ENCODE data around the gene CD79B. TPM values are rescaled to one million over a fixed set of nuclear protein-coding genes. Genes with fewer than 3 reads are reported as not detected.
"Not testable (repeated sequence)": the region's sequence is repeated elsewhere in the genome, so short reads cannot be mapped to it uniquely, and the experiment has no call there.

The CD79B gene
- total RNA-seq, 1 donor, result not detected

DNA sequence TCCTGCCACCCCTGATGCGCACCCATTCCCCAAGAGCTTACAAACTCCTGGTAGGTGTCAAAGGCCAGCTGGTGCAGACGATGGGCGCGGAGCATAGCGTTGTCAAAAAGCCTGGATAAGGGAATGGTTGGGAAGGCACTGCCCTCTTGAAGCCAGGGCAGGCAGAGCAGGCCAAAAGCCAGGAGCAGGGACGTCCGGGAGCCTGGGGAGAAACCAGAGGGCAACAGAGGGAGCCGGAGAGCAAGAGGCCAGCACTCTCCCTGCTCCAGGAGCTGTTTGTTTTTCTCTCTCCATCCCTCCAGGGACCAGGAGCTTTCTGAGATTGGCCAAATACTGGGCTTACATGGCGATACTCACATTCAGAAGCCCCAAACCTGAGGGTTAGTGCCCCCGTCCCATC is 13.8 kb downstream of the CD79B start:
- DNase-seq (ENCODE audit: low read depth), result no peak
- no peak for TF ChIP-seq CTCF (IDR thresholded peaks at IDR 0.05; ENCODE audit: insufficient read depth, low read length)

DNA sequence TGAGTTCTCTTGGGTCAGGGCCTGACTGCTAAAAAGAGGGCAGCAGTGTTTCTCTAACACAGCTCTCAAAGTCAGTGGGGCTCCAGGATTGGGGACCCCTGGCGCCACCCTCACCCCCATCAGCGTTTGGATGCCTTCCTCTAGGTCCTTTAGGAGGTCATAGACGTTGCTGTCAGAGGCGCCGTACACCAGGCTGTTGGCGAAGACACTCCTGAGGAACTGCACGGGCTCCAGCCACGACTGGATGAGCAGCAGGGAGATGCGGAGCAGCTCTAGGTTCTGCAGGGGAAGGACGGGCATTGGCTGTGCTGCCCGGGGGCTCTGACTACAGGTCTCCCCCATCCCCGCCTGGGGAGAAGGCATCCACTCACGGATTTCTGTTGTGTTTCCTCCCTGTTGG is 14.5 kb downstream of the CD79B start:
- H3K4me3 ChIP-seq (ENCODE audit: low read depth, low read length), result no peak overlapping the region

More for the DNA sequence above, 13.8 kb downstream of the CD79B start:
- H3K4me3 ChIP-seq (ENCODE audit: low read depth, low read length), result no peak overlapping the region

DNA sequence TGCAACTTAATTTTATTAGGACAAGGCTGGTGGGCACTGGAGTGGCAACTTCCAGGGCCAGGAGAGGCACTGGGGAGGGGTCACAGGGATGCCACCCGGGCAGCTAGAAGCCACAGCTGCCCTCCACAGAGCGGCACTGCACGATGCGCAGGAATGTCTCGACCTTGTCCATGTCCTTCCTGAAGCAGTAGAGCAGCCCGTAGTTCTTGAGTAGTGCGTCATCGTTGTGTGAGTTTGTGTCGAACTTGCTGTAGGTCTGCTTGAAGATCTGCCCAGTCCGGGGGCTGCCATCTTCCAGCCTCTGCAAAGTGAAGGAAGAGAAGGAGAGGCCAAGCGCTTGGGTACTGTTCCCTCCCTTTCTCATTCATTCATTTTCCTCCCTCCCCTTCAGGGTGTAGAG is 14.9 kb downstream of the CD79B start:
- not testable (repeated sequence) for DNase-seq (ENCODE audit: low read depth); H3K4me3 ChIP-seq (ENCODE audit: low read depth, low read length)

More for the DNA sequence above, 14.5 kb downstream of the CD79B start:
- DNase-seq (ENCODE audit: low read depth), result no peak
- no peak for TF ChIP-seq CTCF (IDR thresholded peaks at IDR 0.05; ENCODE audit: insufficient read depth, low read length)

GRCh38 chr17:63916566-63917185 is 15.5 kb downstream of the CD79B start:
- no peak for DNase-seq (ENCODE audit: low read depth)
- no peak for TF ChIP-seq CTCF (IDR thresholded peaks at IDR 0.05; ENCODE audit: insufficient read depth, low read length)

GRCh38 chr17:63915753-63916152 is 16.4 kb downstream of the CD79B start:
- not testable (repeated sequence) for DNase-seq (ENCODE audit: low read depth); H3K4me3 ChIP-seq (ENCODE audit: low read depth, low read length)

More at GRCh38 chr17:63916566-63917185, 15.5 kb downstream of the CD79B start:
- H3K4me3 ChIP-seq (ENCODE audit: low read depth, low read length), result no peak overlapping the region

GRCh38 chr17:63914471-63914870 is 17.7 kb downstream of the CD79B start:
- no peak overlapping the region for H3K4me3 ChIP-seq (ENCODE audit: low read depth, low read length)
- DNase-seq (ENCODE audit: low read depth), result no peak
- TF ChIP-seq CTCF (IDR thresholded peaks at IDR 0.05; ENCODE audit: insufficient read depth, low read length), result no peak

DNA sequence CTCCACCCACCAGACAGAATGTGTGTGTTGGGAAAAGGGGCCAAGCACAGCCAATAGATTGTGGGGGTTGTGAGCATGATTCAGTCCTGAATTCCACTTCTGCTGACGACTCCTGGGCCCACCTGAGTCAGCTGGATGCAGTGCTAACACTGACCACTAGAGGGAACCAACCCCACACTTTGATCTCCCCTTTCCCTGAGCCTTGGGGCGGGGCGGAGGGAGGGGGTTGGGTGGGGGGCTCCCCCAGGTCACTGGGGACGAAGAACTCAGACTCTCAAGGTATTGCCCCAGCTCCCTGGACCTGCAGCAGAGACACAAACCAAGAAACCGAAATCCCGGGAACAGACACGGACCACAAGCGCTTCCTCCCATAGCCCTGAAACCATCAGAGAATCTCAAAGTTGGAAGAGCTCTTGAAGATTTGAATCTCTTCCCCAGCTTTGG is 20.5 kb downstream of the CD79B start:
- peak; percentile 81 for TF ChIP-seq CTCF (IDR thresholded peaks at IDR 0.05; ENCODE audit: insufficient read depth, low read length)
- H3K4me3 ChIP-seq (ENCODE audit: low read depth, low read length), result no peak overlapping the region
- DNase-seq (ENCODE audit: low read depth), result peak; percentile 22

- no peak for TF ChIP-seq CTCF (IDR thresholded peaks at IDR 0.05; ENCODE audit: insufficient read depth, low read length)
- DNase-seq (ENCODE audit: low read depth), result no peak
- no peak within 1 kb of the TSS for H3K4me3 ChIP-seq (ENCODE audit: low read depth, low read length)
These were observed 21.0 kb downstream of the CD79B start, which contains the start of gene CSHL1 for GRCh38 chr17:63911041-63911635. Gene CSHL1 (minus strand): TSS chr17:63911258. CDS start chr17:63911196, 62 bp downstream.
